Fibroblast of skin of left biceps (primary cell): ENCODE results near the gene FEM1A.

Source experiments
- DNase-seq, 2 experiments: peaks; one replicate each; pipeline ENCODE4 v3.0.0-alpha.2; 2013; ENCODE audit warnings: low read depth in 2 of 2

The FEM1A gene

DNA sequence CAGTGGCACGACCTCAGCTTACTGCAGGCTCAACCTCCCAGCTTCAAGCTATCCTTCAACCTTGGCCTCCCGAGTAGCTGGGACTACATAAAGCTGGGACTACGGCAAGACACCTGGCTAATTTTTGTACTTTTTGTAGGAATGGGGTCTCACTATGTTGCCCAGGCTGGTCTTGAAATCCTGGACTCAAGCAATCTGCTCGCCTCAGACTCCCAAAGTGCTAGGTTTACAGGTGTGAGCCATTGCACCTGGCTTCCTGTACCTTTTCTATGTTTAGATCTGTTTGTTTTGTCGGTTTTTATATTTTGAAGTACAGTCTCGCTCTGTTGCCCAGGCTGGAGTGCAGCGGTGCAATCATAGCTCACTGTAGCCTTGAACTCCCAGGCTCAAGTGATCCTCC lies 57.5 kb downstream of the FEM1A start:
- no peak for DNase-seq
